PFSK-1 (cell line): ENCODE results near the gene SLCO6A1.

Experiments used
- FOXP2 ChIP-seq: optimal IDR thresholded peaks from 2 replicates; pipeline ENCODE3; 2011; ENCODE audit warnings: borderline replicate concordance, control low read depth, inconsistent platforms; ENCODE audit not compliant: insufficient read depth; ENCODE audit errors: extremely low read length, extremely low read depth
- POLR2AphosphoS5 ChIP-seq: IDR thresholded peaks from 2 replicates; pipeline ENCODE4 v1.6.1; 2012; ENCODE audit warnings: low read depth, mild to moderate bottlenecking, control low read depth, low read length, moderate library complexity
- REST ChIP-seq, 2 experiments: IDR thresholded peaks; 2 replicates each; pipeline versions ENCODE4 v1.6.1 to v1.8.0; 2011 to 2012; ENCODE audit warnings: low read depth in 2 of 2, low read length in 2 of 2, control low read depth in 1 of 2, inconsistent platforms in 1 of 2, mild to moderate bottlenecking in 1 of 2, moderate library complexity in 1 of 2; ENCODE audit not compliant: insufficient read depth in 1 of 2
- SIN3A ChIP-seq: IDR thresholded peaks from 2 replicates; pipeline ENCODE4 v1.6.1; 2012; ENCODE audit warnings: mild to moderate bottlenecking, low read length, moderate library complexity, borderline replicate concordance; ENCODE audit not compliant: insufficient read depth
- TAF1 ChIP-seq: IDR thresholded peaks from 2 replicates; pipeline ENCODE4 v1.6.1; 2012; ENCODE audit warnings: low read length, control low read depth, borderline replicate concordance; ENCODE audit not compliant: insufficient read depth

The SLCO6A1 gene

GRCh38 chr5:102539996-102540728, 41.4 kb upstream of the SLCO6A1 start:
- no peak for TF ChIP-seq SIN3A
- no peak for TF ChIP-seq POLR2AphosphoS5
- no peak for TF ChIP-seq FOXP2
- no peak for TF ChIP-seq REST (IDR thresholded peaks at IDR 0.05; ENCODE audit: insufficient read depth in 1 of 2, low read depth in 2 of 2, low read length in 2 of 2)
- TF ChIP-seq TAF1, result no peak

GRCh38 chr5:102539562-102539961, 40.8 kb upstream of the SLCO6A1 start:
- TF ChIP-seq SIN3A (no peak), FOXP2 (no peak), POLR2AphosphoS5 (no peak), TAF1 (no peak), REST (IDR thresholded peaks at IDR 0.05; ENCODE audit: insufficient read depth in 1 of 2, low read depth in 2 of 2, low read length in 2 of 2) (no peak)

- no peak for TF ChIP-seq REST (IDR thresholded peaks at IDR 0.05; ENCODE audit: insufficient read depth in 1 of 2, low read depth in 2 of 2, low read length in 2 of 2)
- no peak for TF ChIP-seq TAF1
- no peak for TF ChIP-seq SIN3A
- TF ChIP-seq POLR2AphosphoS5, result no peak
- TF ChIP-seq FOXP2, result no peak
Observed at GRCh38 chr5:102537011-102537410, 38.2 kb upstream of the SLCO6A1 start.

- no peak for TF ChIP-seq FOXP2
- TF ChIP-seq TAF1, result no peak
- TF ChIP-seq SIN3A, result no peak
- TF ChIP-seq POLR2AphosphoS5, result no peak
- no peak for TF ChIP-seq REST (IDR thresholded peaks at IDR 0.05; ENCODE audit: insufficient read depth in 1 of 2, low read depth in 2 of 2, low read length in 2 of 2)
Observed at GRCh38 chr5:102536323-102536928, 37.6 kb upstream of the SLCO6A1 start.
